GM10266 (cell line): ENCODE data around the gene KLHDC10.

ENCODE experiments used
- DNase-seq: peaks from one replicate; pipeline ENCODE4 v3.0.0; 2012; ENCODE audit errors: extremely low spot score
- CTCF ChIP-seq: IDR thresholded peaks from 2 replicates; pipeline ENCODE4 v1.5.1; 2012; ENCODE audit warnings: mild to moderate bottlenecking, low read depth; ENCODE audit not compliant: control insufficient read depth, insufficient read depth; ENCODE audit errors: missing control alignments

KLHDC10 gene

GRCh38 chr7:130150587-130150986, 80.3 kb downstream of the KLHDC10 start:
- DNase-seq, result no peak

GRCh38 chr7:130151591-130152492, 81.5 kb downstream of the KLHDC10 start:
- TF ChIP-seq CTCF, result no peak
- no peak for DNase-seq

More at GRCh38 chr7:130150587-130150986, 80.3 kb downstream of the KLHDC10 start:
- TF ChIP-seq CTCF, result no peak

- no peak for TF ChIP-seq CTCF
- no peak for DNase-seq
Observed at GRCh38 chr7:130152493-130153210, 82.3 kb downstream of the KLHDC10 start.

- no peak for DNase-seq
- TF ChIP-seq CTCF, result no peak
Observed at GRCh38 chr7:130153211-130153908, 83.0 kb downstream of the KLHDC10 start.

GRCh38 chr7:130154131-130154500, 83.8 kb downstream of the KLHDC10 start:
- TF ChIP-seq CTCF, result no peak
- no peak for DNase-seq

- no peak for DNase-seq
- peak; percentile 28 for TF ChIP-seq CTCF
Observed at GRCh38 chr7:130154501-130155317, 84.4 kb downstream of the KLHDC10 start.
